Astrocyte (in vitro differentiated cells and primary cell): ENCODE results near the gene NTM.

Experiments used
- CTCF ChIP-seq: IDR thresholded peaks from 2 replicates; pipeline ENCODE4 v1.5.1; 2011; ENCODE audit warnings: low read depth, mild to moderate bottlenecking, inconsistent platforms, low read length, moderate library complexity; ENCODE audit not compliant: insufficient read depth
- EZH2 ChIP-seq: IDR thresholded peaks from 2 replicates; pipeline ENCODE4 v1.6.1; 2012; ENCODE audit warnings: mild to moderate bottlenecking, low read length, inconsistent platforms; ENCODE audit not compliant: insufficient read depth

GRCh38 chr11:132242632-132243031 is 872.2 kb downstream of the NTM start:
- no peak for TF ChIP-seq CTCF
- TF ChIP-seq EZH2 = no peak
